ENCODE measurements around the gene STX7.

STX7 gene

GRCh38 chr6:132506869-132507808 lies 5.8 kb downstream of the STX7 start:
- no peak for DNase-seq (ENCODE audit: low read depth)

- no peak for DNase-seq (ENCODE audit: low read depth)
These were observed 6.5 kb downstream of the STX7 start for GRCh38 chr6:132506461-132506860.

GRCh38 chr6:132505158-132505557 lies 7.8 kb downstream of the STX7 start:
- no peak for DNase-seq (ENCODE audit: low read depth)

GRCh38 chr6:132504757-132505156 lies 8.2 kb downstream of the STX7 start:
- no peak for DNase-seq (ENCODE audit: low read depth)

- DNase-seq (ENCODE audit: low read depth): no peak
These were observed 13.2 kb downstream of the STX7 start for GRCh38 chr6:132499757-132500156.

GRCh38 chr6:132498638-132499037 lies 14.3 kb downstream of the STX7 start:
- DNase-seq (ENCODE audit: low read depth): no peak

GRCh38 chr6:132496519-132497180 lies 16.3 kb downstream of the STX7 start:
- no peak for DNase-seq (ENCODE audit: low read depth)

- DNase-seq (ENCODE audit: low read depth): no peak
These were observed 17.3 kb downstream of the STX7 start for GRCh38 chr6:132495604-132496079.

GRCh38 chr6:132494954-132495353 lies 18.0 kb downstream of the STX7 start:
- DNase-seq (ENCODE audit: low read depth): no peak

- DNase-seq (ENCODE audit: low read depth): no peak
These were observed 21.0 kb downstream of the STX7 start for GRCh38 chr6:132491881-132492280.

- no peak for DNase-seq (ENCODE audit: low read depth)
These were observed 21.6 kb downstream of the STX7 start for GRCh38 chr6:132491303-132491702.

GRCh38 chr6:132490478-132491204 lies 22.3 kb downstream of the STX7 start:
- no peak for DNase-seq (ENCODE audit: low read depth)

- DNase-seq (ENCODE audit: low read depth): peak; percentile 57
These were observed 22.9 kb downstream of the STX7 start for GRCh38 chr6:132490024-132490423.

- DNase-seq (ENCODE audit: low read depth): no peak
These were observed 23.5 kb downstream of the STX7 start for GRCh38 chr6:132489376-132489775.

- DNase-seq (ENCODE audit: low read depth): no peak
These were observed 25.2 kb downstream of the STX7 start for GRCh38 chr6:132487762-132488161.

- no peak for DNase-seq (ENCODE audit: low read depth)
These were observed 28.3 kb downstream of the STX7 start for GRCh38 chr6:132484680-132485018.

GRCh38 chr6:132483779-132484679 lies 28.9 kb downstream of the STX7 start:
- DNase-seq (ENCODE audit: low read depth): no peak

GRCh38 chr6:132482581-132482980 lies 30.3 kb downstream of the STX7 start:
- DNase-seq (ENCODE audit: low read depth): no peak

GRCh38 chr6:132481189-132481588 lies 31.7 kb downstream of the STX7 start:
- no peak for DNase-seq (ENCODE audit: low read depth)

- DNase-seq (ENCODE audit: low read depth): no peak
These were observed 33.8 kb downstream of the STX7 start for GRCh38 chr6:132479131-132479530.

- no peak for DNase-seq (ENCODE audit: low read depth)
These were observed 34.2 kb downstream of the STX7 start for GRCh38 chr6:132478674-132479073.

GRCh38 chr6:132478266-132478665 lies 34.6 kb downstream of the STX7 start:
- no peak for DNase-seq (ENCODE audit: low read depth)

Measured in GM04503 (cell line).